ENCODE results near the gene ACSF2. TPM values are rescaled to one million over a fixed set of nuclear protein-coding genes. Genes with fewer than 3 reads are reported as not detected.

The ACSF2 gene
- total and polyA plus RNA-seq, 2 of the 13 experiments (the other 11 are each of a cell fraction or from before 2014, with no cell fraction given): 87.3 to 109 TPM

- TF ChIP-seq ETS1 (CRISPR knock-in tag; IDR thresholded peaks at IDR 0.05) (no peak), CENPBD1 (CRISPR knock-in tag; IDR thresholded peaks at IDR 0.05; ENCODE audit: borderline replicate concordance, low read depth) (no peak), THAP11 (CRISPR knock-in tag; IDR thresholded peaks at IDR 0.05) (no peak), U2AF2 (IDR thresholded peaks at IDR 0.05; ENCODE audit: low read depth, low read length) (no peak), ZNF773 (CRISPR knock-in tag; IDR thresholded peaks at IDR 0.05; ENCODE audit: borderline replicate concordance) (no peak), HMG20A (CRISPR knock-in tag; IDR thresholded peaks at IDR 0.05; ENCODE audit: borderline replicate concordance) (no peak), ZNF326 (CRISPR knock-in tag; IDR thresholded peaks at IDR 0.05; ENCODE audit: borderline replicate concordance) (no peak), ZNF720 (CRISPR knock-in tag; IDR thresholded peaks at IDR 0.05) (no peak), HNRNPUL1 (IDR thresholded peaks at IDR 0.05; ENCODE audit: low read depth, low read length) (no peak), FOXO4 (CRISPR knock-in tag; conservative IDR thresholded peaks at IDR 0.05) (no peak), ZNF354B (CRISPR knock-in tag; IDR thresholded peaks at IDR 0.05) (no peak), ZBTB33 (CRISPR knock-in tag; IDR thresholded peaks at IDR 0.05) (no peak), ZBTB1 (CRISPR knock-in tag; IDR thresholded peaks at IDR 0.05; ENCODE audit: borderline replicate concordance) (no peak), TEAD2 (CRISPR knock-in tag; IDR thresholded peaks at IDR 0.05) (no peak), ARNTL (CRISPR knock-in tag; IDR thresholded peaks at IDR 0.05) (no peak)
These were observed 82.8 kb downstream of the ACSF2 start (continued) for GRCh38 chr17:50508573-50509460.

Measured in HepG2 (cell line).